Measurements from ENCODE around the gene TMEM209.

DNA sequence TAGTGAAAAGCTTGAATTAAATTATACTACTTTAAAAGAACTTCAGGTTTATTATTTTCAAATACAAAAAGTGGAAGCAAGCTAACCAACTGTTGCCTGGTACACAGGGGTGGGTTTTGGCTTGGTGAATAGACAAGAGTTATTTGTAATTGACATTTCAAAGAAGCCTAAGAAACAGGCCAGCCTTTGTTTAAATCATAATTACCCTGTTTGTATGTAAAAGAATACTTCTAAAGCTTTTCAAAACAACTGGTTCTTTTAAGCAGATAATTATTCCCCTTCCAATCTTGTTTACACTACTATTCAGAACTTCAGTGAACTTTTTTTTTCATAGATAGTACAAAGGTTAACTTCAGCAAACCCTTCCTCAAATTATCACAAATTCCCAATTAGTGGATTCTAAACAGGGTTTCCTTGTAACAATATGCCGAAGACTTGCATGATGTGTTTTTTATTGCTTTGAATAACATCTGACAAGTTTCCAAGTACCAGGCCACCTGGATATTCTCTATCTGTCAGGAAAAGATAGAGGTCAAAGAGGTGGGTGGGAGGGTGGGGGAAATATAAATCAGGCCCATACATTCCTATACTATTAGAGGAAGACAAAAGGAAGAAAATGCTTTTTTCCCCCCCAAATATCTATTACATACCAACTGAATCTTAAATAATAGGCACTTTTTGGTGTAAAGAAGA is 22.8 kb upstream of the TMEM209 start:
- TF ChIP-seq CTCF (IDR thresholded peaks at IDR 0.05; ENCODE audit: low read depth, low read length, poor library complexity, severe bottlenecking), result no peak
- no peak for TF ChIP-seq EZH2phosphoT487 (IDR thresholded peaks at IDR 0.05; ENCODE audit: borderline replicate concordance, low read length)
